Mononuclear cell (primary cell): ENCODE results near the gene AGBL2. TPM values are rescaled to one million over a fixed set of nuclear protein-coding genes. Genes with fewer than 3 reads are reported as not detected.

Experiments
- H3K27me3 ChIP-seq: 2 replicates; pipeline ENCODE4 v1.6.0; 2011; ENCODE audit warnings: low read length, control low read depth; ENCODE audit not compliant: insufficient read depth
- H3K4me1 ChIP-seq: 2 replicates; pipeline ENCODE4 v1.5.1; 2011; ENCODE audit warnings: mild to moderate bottlenecking, low read length, control low read depth; ENCODE audit not compliant: insufficient read depth
- H3K4me3 ChIP-seq: 2 replicates; pipeline ENCODE4 v1.5.1; 2011; ENCODE audit warnings: mild to moderate bottlenecking, low read length, moderate library complexity
- H3K9me3 ChIP-seq: 2 replicates; pipeline ENCODE4 v1.5.1; 2011; ENCODE audit warnings: low read depth, mild to moderate bottlenecking, control low read depth, low read length
- total RNA-seq: library from RNA; depleted of rRNA; stranded (reverse); fragments of >200 nt; gene quantifications from one replicate; pipeline ENCODE4 v1.2.3, GENCODE V29; 2012

Gene AGBL2
- total RNA-seq, 1 donor = 2.1 TPM

- no peaks in the 10 kb centered on the region for H3K9me3 ChIP-seq
- no peak overlapping the region for H3K4me3 ChIP-seq
- no peaks in the 10 kb centered on the region for H3K27me3 ChIP-seq
- no peaks in the 10 kb centered on the region for H3K4me1 ChIP-seq
These were observed 87.1 kb downstream of the AGBL2 start for GRCh38 chr11:47628026-47628425.

GRCh38 chr11:47626234-47626633 lies 88.9 kb downstream of the AGBL2 start:
- H3K9me3 ChIP-seq = no peaks in the 10 kb centered on the region
- H3K27me3 ChIP-seq = no peaks in the 10 kb centered on the region
- no peak overlapping the region for H3K4me3 ChIP-seq
- H3K4me1 ChIP-seq = no peaks in the 10 kb centered on the region

GRCh38 chr11:47620836-47621378 lies 94.3 kb downstream of the AGBL2 start:
- Histone ChIP-seq H3K9me3 (no peaks in the 10 kb centered on the region), H3K4me1 (no peaks in the 10 kb centered on the region), H3K4me3 (no peak overlapping the region), H3K27me3 (no peaks in the 10 kb centered on the region)

GRCh38 chr11:47617417-47617809 lies 97.8 kb downstream of the AGBL2 start:
- no peaks in the 10 kb centered on the region for H3K4me1 ChIP-seq
- no peaks in the 10 kb centered on the region for H3K9me3 ChIP-seq
- no peak overlapping the region for H3K4me3 ChIP-seq
- no peaks in the 10 kb centered on the region for H3K27me3 ChIP-seq

- H3K4me1 ChIP-seq = peaks cover 2% of the 10 kb centered on the region
- no peaks in the 10 kb centered on the region for H3K27me3 ChIP-seq
- no peaks in the 10 kb centered on the region for H3K9me3 ChIP-seq
- no peak overlapping the region for H3K4me3 ChIP-seq
These were observed 98.3 kb downstream of the AGBL2 start for GRCh38 chr11:47616726-47617416.

- peaks cover 10% of the 10 kb centered on the region for H3K4me1 ChIP-seq
- no peak overlapping the region for H3K4me3 ChIP-seq
- no peaks in the 10 kb centered on the region for H3K27me3 ChIP-seq
- H3K9me3 ChIP-seq = no peaks in the 10 kb centered on the region
These were observed 99.9 kb downstream of the AGBL2 start for GRCh38 chr11:47615249-47615648.

- Histone ChIP-seq H3K4me3 (no peak overlapping the region), H3K4me1 (peaks cover 10% of the 10 kb centered on the region), H3K27me3 (no peaks in the 10 kb centered on the region), H3K9me3 (no peaks in the 10 kb centered on the region)
These were observed 103.8 kb downstream of the AGBL2 start for GRCh38 chr11:47611348-47611794.

GRCh38 chr11:47609675-47610074 lies 105.5 kb downstream of the AGBL2 start:
- no peak overlapping the region for H3K4me3 ChIP-seq
- no peaks in the 10 kb centered on the region for H3K9me3 ChIP-seq
- peaks cover 10% of the 10 kb centered on the region for H3K4me1 ChIP-seq
- H3K27me3 ChIP-seq = no peaks in the 10 kb centered on the region

Other genes starting within 250 kb of the AGBL2 start
- 142 TPM for gene CELF1, start 162.2 kb downstream of the AGBL2 start, total RNA-seq
- 57.9 TPM for gene PTPMT1, start 149.8 kb downstream of the AGBL2 start, total RNA-seq
- 43.7 TPM for gene KBTBD4, start 136.4 kb downstream of the AGBL2 start, total RNA-seq
- gene NDUFS3, start 136.3 kb downstream of the AGBL2 start, total RNA-seq = 35.3 TPM
- not detected for gene FAM180B, start 128.7 kb downstream of the AGBL2 start, total RNA-seq
- 0.31 TPM for gene C1QTNF4, start 121.0 kb downstream of the AGBL2 start, total RNA-seq
- 16.7 TPM for gene MTCH2, start 72.8 kb downstream of the AGBL2 start, total RNA-seq
- gene FNBP4, start 52.0 kb upstream of the AGBL2 start, total RNA-seq = 453 TPM
- 33.1 TPM for gene NUP160, start 133.0 kb upstream of the AGBL2 start, total RNA-seq